ENCODE measurements around the gene HTR2B.

DNA sequence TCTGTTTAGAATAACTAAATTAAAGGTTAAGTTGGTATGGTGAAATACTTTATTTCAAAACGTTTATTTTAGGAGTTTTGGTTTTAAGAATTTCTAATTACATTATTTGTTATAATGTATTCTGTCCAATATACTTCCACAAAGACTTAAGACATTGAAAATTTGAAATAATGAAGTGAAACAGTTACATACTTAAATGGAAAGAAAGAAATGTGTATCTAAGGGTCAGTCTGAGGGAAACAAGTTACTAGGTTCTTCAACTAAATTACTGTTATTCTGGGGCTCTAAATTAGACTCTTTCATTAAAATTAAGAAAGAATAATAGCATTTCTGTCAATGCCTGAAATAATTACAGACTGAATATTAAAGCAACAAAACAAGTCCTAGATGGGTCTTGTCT is 7.7 kb downstream of the HTR2B start:
- TF ChIP-seq, protein P1, sequence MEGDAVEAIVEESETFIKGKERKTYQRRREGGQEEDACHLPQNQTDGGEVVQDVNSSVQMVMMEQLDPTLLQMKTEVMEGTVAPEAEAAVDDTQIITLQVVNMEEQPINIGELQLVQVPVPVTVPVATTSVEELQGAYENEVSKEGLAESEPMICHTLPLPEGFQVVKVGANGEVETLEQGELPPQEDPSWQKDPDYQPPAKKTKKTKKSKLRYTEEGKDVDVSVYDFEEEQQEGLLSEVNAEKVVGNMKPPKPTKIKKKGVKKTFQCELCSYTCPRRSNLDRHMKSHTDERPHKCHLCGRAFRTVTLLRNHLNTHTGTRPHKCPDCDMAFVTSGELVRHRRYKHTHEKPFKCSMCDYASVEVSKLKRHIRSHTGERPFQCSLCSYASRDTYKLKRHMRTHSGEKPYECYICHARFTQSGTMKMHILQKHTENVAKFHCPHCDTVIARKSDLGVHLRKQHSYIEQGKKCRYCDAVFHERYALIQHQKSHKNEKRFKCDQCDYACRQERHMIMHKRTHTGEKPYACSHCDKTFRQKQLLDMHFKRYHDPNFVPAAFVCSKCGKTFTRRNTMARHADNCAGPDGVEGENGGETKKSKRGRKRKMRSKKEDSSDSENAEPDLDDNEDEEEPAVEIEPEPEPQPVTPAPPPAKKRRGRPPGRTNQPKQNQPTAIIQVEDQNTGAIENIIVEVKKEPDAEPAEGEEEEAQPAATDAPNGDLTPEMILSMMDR (conservative IDR thresholded peaks at IDR 0.05 in 1 of 2, IDR thresholded peaks at IDR 0.05 in 1 of 2; ENCODE audit: low read depth in 1 of 2, low read length in 2 of 2): no peak
- TF ChIP-seq EZH2 (IDR thresholded peaks at IDR 0.05; ENCODE audit: low read length, missing control alignments): no peak

Data from fibroblast of lung (primary cell).